Coronary artery (tissue), 2 donors: Measurements from ENCODE around the gene COL4A1.

ENCODE experiments used
- DNase-seq: peaks from one replicate; pipeline ENCODE4 v3.0.0-alpha.2; 2017; ENCODE audit warnings: low spot score
- H3K27ac ChIP-seq, 2 donors: fragments of 200-600 bp; sonication (generic); one replicate each; pipeline ENCODE4 v1.5.1; 2016 to 2019
- H3K4me3 ChIP-seq: fragments of 200-600 bp; sonication (generic); 2 replicates; pipeline ENCODE4 v1.5.1; 2016; ENCODE audit warnings: mild to moderate bottlenecking, moderate library complexity
- CTCF ChIP-seq: fragments of 200-600 bp; sonication (generic); IDR thresholded peaks from one replicate; pipeline ENCODE4 v1.5.1; 2019; ENCODE audit warnings: antibody characterized with exemption

Gene COL4A1

DNA sequence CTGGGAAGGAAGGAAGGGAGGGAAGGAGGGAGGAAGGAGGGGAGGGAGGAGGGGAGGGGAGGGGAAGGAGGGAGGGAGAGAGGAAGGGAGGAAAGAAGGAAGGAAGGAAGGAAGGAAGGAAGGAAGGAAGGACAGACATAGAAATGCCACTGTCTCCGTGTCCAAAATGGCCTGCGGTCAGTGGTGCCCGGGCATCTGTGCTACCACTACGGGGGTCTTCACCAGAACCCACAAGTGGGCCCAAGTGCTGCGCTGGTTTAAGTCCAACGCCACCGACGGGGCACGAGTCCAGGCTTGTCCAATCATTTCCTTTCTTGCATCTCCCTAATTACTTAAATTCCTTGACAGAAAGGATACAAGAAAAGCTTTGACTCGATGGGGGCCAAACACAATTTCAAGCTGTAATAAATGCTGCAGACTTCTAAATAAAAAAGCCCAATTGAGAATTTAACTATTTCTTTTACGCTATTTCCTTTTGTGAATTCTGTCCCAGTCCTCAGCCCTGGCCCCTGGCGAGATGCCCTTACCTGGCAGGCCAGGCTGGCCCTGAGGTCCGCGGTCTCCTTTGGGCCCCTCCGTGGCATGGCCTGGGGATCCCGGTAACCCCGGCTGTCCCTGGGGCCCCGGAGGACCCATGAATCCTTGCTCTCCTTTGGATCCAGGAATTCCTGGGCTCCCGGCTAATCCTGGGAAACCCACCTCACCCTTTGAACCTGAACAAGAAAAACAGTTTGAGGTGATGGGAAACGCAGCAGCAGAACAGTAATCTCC is 136.8 kb downstream of the COL4A1 start:
- no peak for DNase-seq
- Histone ChIP-seq H3K4me3 (no peak overlapping the region), H3K27ac (peak overlapping the region; percentile 48 to 69)
- TF ChIP-seq CTCF: no peak

DNA sequence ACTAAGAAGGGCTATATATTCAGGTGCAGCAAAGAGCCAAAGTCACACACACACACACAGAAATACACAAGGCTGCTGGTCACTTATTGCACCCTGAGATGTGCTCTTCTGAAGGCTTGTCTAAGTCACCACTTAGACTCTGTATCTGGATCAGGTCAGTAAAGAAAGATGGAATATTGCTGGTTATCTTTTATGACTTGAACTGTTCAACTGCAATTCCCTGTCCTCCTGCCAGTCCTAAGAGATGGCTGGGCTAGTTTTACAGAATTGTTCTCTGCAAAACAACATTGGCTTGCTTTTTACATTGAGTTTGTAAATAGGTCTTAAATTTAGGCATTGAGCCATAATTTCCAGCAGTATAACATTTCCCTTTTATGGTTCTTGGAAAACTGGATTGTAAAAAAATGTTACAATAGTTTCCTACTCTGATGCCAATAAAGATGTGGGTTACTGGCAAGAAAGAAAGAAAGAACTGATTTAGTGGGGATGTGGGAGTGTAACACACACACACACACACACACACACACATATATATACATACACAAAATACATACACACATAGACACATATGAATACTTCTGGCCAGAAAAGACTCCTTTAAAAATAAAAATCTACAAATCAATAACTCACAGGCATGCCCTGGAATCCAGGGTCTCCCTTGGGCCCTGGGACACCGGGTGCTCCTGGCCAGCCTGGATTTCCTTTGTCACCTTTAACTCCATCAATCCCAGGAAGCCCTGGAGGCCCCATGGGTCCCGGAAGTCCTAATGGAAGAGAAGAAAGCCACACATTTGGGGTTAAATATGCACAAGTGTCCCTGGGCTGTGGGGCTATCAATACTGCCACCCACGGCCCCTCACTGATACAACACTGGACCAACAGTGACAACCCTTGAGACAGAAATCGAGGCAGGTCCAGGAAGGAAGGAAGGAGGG is 137.7 kb downstream of the COL4A1 start:
- H3K4me3 ChIP-seq: no peak overlapping the region
- H3K27ac ChIP-seq: peak overlapping the region; percentile 48 to 69
- TF ChIP-seq CTCF: no peak
- no peak for DNase-seq

DNA sequence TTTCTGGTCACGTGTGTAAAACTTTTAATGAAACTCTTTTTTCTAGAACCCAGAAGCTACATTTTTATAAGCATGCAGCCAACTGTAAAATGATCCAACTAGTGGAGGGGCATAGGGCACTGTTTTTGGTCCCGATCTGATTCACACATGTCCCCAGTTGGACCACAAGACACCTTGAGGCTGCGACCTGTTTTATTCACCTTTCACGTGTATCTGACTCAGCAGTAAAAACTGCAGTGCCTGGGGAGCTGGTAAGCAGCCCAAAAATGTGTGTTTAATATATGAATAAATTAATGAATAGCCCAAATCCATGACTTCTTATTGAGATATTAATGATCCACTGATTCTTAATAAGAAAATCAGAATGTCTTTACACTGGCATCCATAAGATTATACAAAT is 140.4 kb downstream of the COL4A1 start:
- H3K4me3 ChIP-seq: no peak overlapping the region
- DNase-seq: no peak
- H3K27ac ChIP-seq: no peak overlapping the region
- no peak for TF ChIP-seq CTCF

DNA sequence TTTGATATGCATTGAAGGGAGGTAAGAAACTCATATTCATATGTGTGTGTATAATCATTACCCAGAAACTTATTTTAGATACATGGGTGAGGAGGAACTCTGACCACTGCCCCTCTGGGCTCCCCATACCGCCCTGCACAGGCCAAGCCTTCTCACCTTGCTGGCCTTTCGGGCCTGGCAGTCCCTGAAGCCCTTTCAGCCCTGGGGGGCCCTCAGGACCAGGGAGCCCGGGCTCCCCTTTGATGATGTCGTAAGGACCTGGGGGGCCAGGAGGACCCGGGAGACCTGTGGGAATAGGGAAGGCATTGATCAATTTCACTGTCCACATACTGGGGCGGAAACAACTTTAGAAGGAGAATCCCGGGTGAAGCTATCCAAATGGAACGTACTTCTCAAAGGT is 142.3 kb downstream of the COL4A1 start:
- no peak for TF ChIP-seq CTCF
- H3K27ac ChIP-seq: no peak overlapping the region
- DNase-seq: no peak
- H3K4me3 ChIP-seq: no peak overlapping the region

- no peak overlapping the region for H3K4me3 ChIP-seq
- no peak for TF ChIP-seq CTCF
- peak overlapping the region in 1 of 2 donors; percentile 28 for H3K27ac ChIP-seq
- no peak for DNase-seq
Measured at GRCh38 chr13:110162866-110163658, 143.9 kb downstream of the COL4A1 start.

DNA sequence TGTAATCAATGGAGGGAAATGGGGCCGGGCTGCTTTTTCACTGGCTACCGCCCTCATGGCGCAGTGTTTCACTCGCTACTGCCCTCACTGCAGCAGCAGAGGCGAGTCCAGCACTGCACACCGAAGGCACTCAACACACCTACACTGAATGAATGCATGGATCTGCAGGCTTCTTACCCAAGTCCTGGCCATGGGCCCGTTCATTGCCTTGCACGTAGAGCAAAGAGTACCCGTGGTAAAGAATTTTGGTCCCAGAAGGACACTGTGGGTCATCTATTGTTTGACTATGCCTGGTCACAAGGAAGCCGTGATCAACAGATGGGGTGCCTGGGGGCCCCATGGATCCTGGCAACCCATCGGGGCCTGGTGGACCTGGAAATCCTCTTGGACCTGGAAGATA is 144.9 kb downstream of the COL4A1 start:
- no peak for DNase-seq
- Histone ChIP-seq H3K4me3 (no peak overlapping the region), H3K27ac (peak overlapping the region in 1 of 2 donors; percentile 46)
- TF ChIP-seq CTCF: no peak
